ENCODE data around the gene ELOB.

The ELOB gene

GRCh38 chr16:2782583-2783351 lies 5.7 kb upstream of the ELOB start:
- no peak for DNase-seq (ENCODE audit: low spot score)

GRCh38 chr16:2779978-2780898 lies 3.2 kb upstream of the ELOB start:
- DNase-seq (ENCODE audit: low spot score) = no peak

GRCh38 chr16:2779151-2779920 lies 2.3 kb upstream of the ELOB start:
- DNase-seq (ENCODE audit: low spot score) = no peak

GRCh38 chr16:2778630-2778958 lies 1.5 kb upstream of the ELOB start:
- DNase-seq (ENCODE audit: low spot score) = no peak

GRCh38 chr16:2777903-2778629 lies 986 bp upstream of the ELOB start:
- DNase-seq (ENCODE audit: low spot score) = peak; percentile 44

DNA sequence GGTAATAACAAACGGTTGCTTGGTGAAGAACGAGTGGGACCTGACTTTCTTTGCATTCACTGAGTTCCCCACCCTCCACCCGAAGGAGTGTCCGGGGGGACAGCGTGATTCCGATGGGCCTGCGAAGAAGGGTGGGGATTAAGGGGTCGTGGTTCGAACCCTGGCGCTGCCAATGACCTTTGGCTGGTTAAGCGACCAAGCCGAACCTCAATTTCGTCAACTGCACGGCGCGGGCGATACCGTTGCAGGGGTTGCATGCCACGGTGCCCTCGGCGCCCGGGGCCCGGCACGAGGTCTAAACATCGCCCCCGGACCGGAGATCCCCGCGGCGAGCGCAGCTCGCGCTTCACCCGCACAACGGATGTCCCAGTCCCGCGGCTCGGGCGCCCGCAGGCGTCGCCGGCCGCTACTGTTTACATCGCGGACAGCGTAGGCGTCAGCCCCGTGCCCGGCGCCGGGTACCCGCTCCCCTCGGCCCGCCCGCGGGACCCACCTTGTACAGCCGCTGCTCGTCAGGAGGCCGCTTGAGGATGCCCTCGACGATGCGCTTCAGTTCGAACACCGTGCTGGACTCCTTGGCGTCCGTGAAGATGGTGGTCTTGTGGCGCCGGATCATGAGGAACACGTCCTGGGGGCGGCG lies 460 bp downstream of the ELOB start:
- DNase-seq (ENCODE audit: low spot score) = peak; percentile 50

GRCh38 chr16:2775765-2776499 lies 1.1 kb downstream of the ELOB start:
- no peak for DNase-seq (ENCODE audit: low spot score)

- DNase-seq (ENCODE audit: low spot score) = no peak
These were observed 1.9 kb downstream of the ELOB start for GRCh38 chr16:2775131-2775716.

DNA sequence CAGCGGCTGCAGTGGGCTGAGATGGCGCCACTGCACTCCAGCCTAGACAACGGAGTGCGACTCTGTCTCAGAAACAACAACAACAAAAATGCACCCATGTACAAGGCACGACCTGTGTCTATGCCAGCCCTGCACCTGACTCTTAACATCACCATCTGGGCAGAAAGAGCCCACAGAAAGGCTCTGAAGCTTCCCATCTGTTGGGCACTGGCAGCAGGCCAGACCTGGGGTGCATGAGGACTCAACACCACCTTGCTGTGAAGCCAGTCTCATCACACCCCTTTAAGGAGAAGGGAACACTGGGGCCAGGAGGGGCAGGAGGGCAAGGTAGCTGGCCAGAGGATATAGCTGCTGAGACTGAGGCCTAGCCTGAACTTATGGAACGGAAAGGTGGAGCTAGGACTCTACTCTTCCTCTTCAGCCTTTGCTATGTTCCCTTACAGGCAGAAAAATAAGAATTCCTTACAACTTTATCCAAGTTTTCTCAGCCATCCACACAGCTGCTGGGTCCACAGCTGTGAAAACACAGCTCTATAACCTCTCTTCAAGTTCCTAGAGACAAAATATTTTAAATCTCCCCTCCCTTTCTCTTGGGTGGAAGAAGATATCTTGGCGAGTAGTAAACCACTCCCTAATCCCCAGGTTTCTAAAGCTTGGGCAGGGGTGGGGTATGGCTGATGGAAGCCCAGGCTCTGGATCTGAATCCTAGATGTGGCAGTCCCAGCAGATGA lies 2.8 kb downstream of the ELOB start:
- no peak for DNase-seq (ENCODE audit: low spot score)

- DNase-seq (ENCODE audit: low spot score) = no peak
These were observed 3.7 kb downstream of the ELOB start for GRCh38 chr16:2773188-2773968.

DNA sequence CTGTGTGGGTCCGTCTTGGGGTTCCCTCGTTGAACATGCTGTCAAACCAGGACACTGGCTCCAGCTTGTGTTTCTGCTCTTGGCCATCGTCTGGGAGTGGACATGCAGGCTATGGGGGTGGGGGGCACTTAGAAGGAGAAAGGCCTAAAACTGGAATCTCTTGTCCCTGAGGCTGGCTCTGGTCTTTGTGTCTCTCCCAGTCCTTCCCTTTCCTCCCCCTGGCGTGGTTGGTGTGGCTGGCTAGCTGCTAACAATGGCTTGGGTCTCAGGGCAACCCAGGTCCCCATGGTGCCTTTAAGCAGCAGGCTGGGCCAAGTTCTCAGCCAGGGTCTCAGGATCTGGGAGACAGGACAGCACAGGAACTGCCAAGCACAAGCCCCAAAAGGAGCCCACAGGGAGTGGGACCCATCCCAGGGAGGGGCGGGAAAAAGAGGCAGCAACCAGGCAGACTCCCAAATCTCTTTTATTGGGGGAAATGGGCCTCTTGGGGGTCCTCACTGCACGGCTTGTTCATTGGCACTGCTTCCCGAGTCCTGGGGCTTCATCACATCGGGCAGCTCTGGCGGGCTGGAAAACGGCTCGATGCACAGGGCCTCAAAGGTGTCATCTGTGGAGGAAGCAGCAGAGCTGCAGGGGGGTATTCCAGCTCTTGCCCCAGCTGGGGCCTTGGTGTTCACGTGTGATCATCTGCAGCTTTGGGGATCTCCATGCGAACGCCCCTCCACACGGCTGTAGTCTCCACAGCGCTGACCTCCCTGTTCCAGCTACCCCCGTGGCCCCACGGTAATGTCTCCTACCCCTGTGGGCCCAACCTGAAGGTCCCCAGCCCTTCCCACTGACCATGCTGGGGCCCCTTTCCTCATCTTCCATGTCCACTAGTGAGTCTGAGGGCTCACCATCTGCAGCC lies 5.3 kb downstream of the ELOB start:
- DNase-seq (ENCODE audit: low spot score) = no peak

DNA sequence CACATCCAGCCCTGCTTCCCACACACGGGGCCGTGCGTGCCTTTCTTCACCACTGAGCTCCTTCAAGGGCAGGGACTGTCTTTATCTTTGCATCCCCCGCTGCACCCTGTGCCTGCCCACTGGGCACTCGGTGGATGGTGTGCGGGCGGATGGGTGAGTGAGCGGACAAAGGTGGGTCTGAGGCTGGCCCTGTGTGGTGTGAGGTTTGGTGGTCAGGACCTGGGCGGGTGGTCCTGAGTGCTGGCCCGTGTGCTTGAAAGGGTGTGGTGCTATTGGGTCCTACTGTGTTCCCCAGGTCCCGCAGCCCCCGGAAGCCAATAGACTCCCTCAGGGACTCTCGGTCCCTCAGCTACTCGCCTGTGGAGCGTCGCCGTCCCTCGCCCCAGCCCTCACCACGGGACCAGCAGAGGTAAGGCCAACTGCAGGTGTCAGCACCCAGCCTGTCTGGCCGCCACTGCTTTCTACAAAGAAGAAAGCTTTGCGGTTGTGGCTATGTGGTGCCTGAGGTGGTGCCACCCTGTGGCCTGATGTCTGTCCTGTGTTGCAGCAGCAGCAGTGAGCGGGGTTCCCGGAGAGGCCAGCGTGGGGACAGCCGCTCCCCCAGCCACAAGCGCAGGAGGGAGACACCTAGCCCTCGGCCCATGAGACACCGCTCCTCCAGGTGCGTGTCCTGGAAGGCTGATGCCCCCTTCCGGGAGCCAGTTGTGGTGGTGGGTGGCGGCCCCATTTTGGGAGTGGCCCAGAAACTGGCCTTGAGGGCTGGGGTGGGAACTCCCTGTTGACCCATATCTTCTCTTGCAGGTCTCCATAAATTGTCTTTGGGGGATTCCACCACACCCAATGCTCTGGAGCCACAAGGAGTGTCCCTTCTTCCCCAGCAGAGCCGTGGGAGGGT lies 6.8 kb downstream of the ELOB start:
- DNase-seq (ENCODE audit: low spot score) = no peak

DNA sequence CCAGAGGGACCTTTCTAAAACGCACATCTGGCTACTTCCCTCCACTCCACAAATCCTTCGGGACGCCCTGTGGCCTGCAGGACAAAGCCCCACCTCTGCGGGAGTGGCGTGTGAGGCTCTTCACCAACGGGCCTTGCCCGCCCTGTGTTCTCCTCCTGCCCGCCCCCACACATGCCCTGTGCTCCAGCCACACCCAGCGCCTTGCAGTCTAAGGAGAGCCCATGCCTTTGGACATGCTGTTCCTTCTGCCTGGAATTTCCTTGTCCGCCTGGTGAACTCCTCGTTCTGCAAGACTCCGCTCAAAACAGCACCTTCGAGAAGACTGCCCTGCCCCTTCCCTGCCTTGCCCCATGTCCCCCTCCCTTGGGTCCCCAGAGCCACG lies 7.4 kb downstream of the ELOB start:
- no peak for DNase-seq (ENCODE audit: low spot score)

GRCh38 chr16:2769100-2769529 lies 8.0 kb downstream of the ELOB start:
- DNase-seq (ENCODE audit: low spot score) = no peak

GRCh38 chr16:2768403-2769089 lies 8.5 kb downstream of the ELOB start:
- DNase-seq (ENCODE audit: low spot score) = no peak

DNA sequence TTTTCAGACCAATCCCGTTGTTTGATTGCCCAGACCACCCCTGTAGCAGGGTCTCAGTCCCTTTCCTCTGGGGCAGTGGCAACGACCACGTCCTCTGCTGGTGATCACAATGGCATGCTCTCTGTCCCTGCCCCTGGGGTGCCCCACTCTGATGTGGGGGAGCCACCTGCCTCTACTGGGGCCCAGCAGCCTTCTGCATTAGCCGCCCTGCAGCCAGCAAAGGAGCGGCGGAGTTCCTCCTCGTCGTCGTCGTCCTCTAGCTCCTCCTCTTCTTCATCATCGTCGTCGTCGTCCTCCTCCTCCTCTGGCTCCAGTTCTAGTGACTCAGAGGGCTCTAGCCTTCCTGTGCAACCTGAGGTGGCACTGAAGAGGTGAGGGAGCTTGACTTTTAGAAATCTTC lies 9.2 kb downstream of the ELOB start:
- DNase-seq (ENCODE audit: low spot score) = no peak

Measured in GM03348 (cell line).